ENCODE results near the gene NPAS3. TPM values are rescaled to one million over a fixed set of nuclear protein-coding genes. Genes with fewer than 3 reads are reported as not detected.

NPAS3 gene
- total RNA-seq, 4 donors from 2014 or later, result 0.13 to 1.1 (median 0.47) TPM; not detected in 1

- DNase-seq, result no peak
- Histone ChIP-seq H3K27ac (no peak overlapping the region), H3K27me3 (no peaks in the 10 kb centered on the region), H3K9me3 (no peaks in the 10 kb centered on the region), H3K4me1 (no peaks in the 10 kb centered on the region), H3K4me3 (no peak overlapping the region), H3K36me3 (no peaks in the 10 kb centered on the region)
- TF ChIP-seq CTCF (IDR thresholded peaks at IDR 0.05) (no peak), POLR2A (IDR thresholded peaks at IDR 0.05) (no peak)
- intact Hi-C loops (cut with DNase I), result no loop called here
- 85 to 88% methylated on average over 8 of the region's 8 CpGs for WGBS, 2 donors
Observed at GRCh38 chr14:33846100-33846824, 907.6 kb downstream of the NPAS3 start.

GRCh38 chr14:33847066-33847465 lies 908.4 kb downstream of the NPAS3 start:
- Histone ChIP-seq H3K27me3 (no peaks in the 10 kb centered on the region), H3K4me1 (no peaks in the 10 kb centered on the region), H3K9me3 (no peaks in the 10 kb centered on the region), H3K36me3 (no peaks in the 10 kb centered on the region), H3K4me3 (no peak overlapping the region), H3K27ac (no peak overlapping the region)
- 87 to 95% methylated on average over 1 of the region's 1 CpG for WGBS, 2 donors
- DNase-seq, result no peak
- TF ChIP-seq CTCF (IDR thresholded peaks at IDR 0.05) (no peak), POLR2A (IDR thresholded peaks at IDR 0.05) (no peak)
- intact Hi-C loops (cut with DNase I), result no loop called here

- intact Hi-C loops (cut with DNase I), result no loop called here
- DNase-seq, result no peak
- Histone ChIP-seq H3K27me3 (no peaks in the 10 kb centered on the region), H3K27ac (no peak overlapping the region), H3K36me3 (no peaks in the 10 kb centered on the region), H3K4me3 (no peak overlapping the region), H3K4me1 (no peaks in the 10 kb centered on the region), H3K9me3 (no peaks in the 10 kb centered on the region)
- TF ChIP-seq POLR2A (IDR thresholded peaks at IDR 0.05), result no peak
- no peak for TF ChIP-seq CTCF (IDR thresholded peaks at IDR 0.05)
- WGBS, 2 donors, result 88 to 95% methylated on average over 5 of the region's 5 CpGs
Observed at GRCh38 chr14:33848009-33848408, 909.3 kb downstream of the NPAS3 start.

GRCh38 chr14:33848706-33849454 lies 910.2 kb downstream of the NPAS3 start:
- no peaks in the 10 kb centered on the region for H3K9me3 ChIP-seq
- H3K4me3 ChIP-seq, result no peak overlapping the region
- no peak for DNase-seq
- H3K36me3 ChIP-seq, result no peaks in the 10 kb centered on the region
- intact Hi-C loops (cut with DNase I), result no loop called here
- TF ChIP-seq CTCF (IDR thresholded peaks at IDR 0.05), result peak in 5 of 6 experiments; percentile 23 to 59 (median 46)
- no peak for TF ChIP-seq POLR2A (IDR thresholded peaks at IDR 0.05)
- no peaks in the 10 kb centered on the region for H3K4me1 ChIP-seq
- WGBS, 2 donors, result 83 to 85% methylated on average over 5 to 6 of the region's 8 CpGs
- no peak overlapping the region for H3K27ac ChIP-seq
- H3K27me3 ChIP-seq, result no peaks in the 10 kb centered on the region

GRCh38 chr14:33849455-33849801 lies 910.7 kb downstream of the NPAS3 start:
- TF ChIP-seq CTCF (IDR thresholded peaks at IDR 0.05), result no peak
- TF ChIP-seq POLR2A (IDR thresholded peaks at IDR 0.05), result no peak
- WGBS, 2 donors, result 100% methylated on average over 1 of the region's 1 CpG
- intact Hi-C loops (cut with DNase I), result no loop called here
- Histone ChIP-seq H3K27me3 (no peaks in the 10 kb centered on the region), H3K36me3 (no peaks in the 10 kb centered on the region), H3K4me3 (no peak overlapping the region), H3K9me3 (no peaks in the 10 kb centered on the region), H3K27ac (no peak overlapping the region), H3K4me1 (no peaks in the 10 kb centered on the region)
- DNase-seq, result no peak
